HG03442 (cell line): ENCODE results near the gene CHST6.
"Not testable (repeated sequence)": the region's sequence is repeated elsewhere in the genome, so short reads cannot be mapped to it uniquely, and the experiment has no call there.

ENCODE experiments used
- ATAC-seq: cut with Tn5 transposase; IDR thresholded peaks from one replicate; pipeline ENCODE4 v1.9.1; 2021; ENCODE audit warnings: mild to moderate bottlenecking, moderate library complexity; ENCODE audit not compliant: unreplicated experiment

The CHST6 gene

GRCh38 chr16:75452464-75453190 lies 42.6 kb downstream of the CHST6 start:
- ATAC-seq, result no peak

- ATAC-seq, result no peak
Observed at GRCh38 chr16:75446416-75446815, 48.8 kb downstream of the CHST6 start.

GRCh38 chr16:75445298-75445697 lies 49.9 kb downstream of the CHST6 start:
- ATAC-seq, result no peak

GRCh38 chr16:75443298-75443697 lies 51.9 kb downstream of the CHST6 start:
- ATAC-seq, result no peak

- ATAC-seq, result peak; percentile 68
Observed at GRCh38 chr16:75433732-75434413, 61.4 kb downstream of the CHST6 start.

GRCh38 chr16:75432828-75433731 lies 62.2 kb downstream of the CHST6 start, which contains the start of gene CFDP1:
Gene CFDP1 (minus strand): TSS chr16:75433503. CDS start chr16:75433352, 151 bp downstream.
- ATAC-seq, result peak; percentile 90

- no peak for ATAC-seq
Observed at GRCh38 chr16:75429621-75430403, 65.4 kb downstream of the CHST6 start.

- ATAC-seq, result not testable (repeated sequence)
Observed at GRCh38 chr16:75426524-75426923, 68.7 kb downstream of the CHST6 start.

- not testable (repeated sequence) for ATAC-seq
Observed at GRCh38 chr16:75424105-75424762, 71.0 kb downstream of the CHST6 start.

GRCh38 chr16:75423723-75424104 lies 71.5 kb downstream of the CHST6 start:
- no peak for ATAC-seq
